LNCAP (cell line): ENCODE measurements around the gene CPEB4.

Source experiments
- CTCF ChIP-seq: fragments of 450-650 bp; IDR thresholded peaks from 2 replicates; pipeline ENCODE4 v1.5.1; 2017; ENCODE audit warnings: mild to moderate bottlenecking

The CPEB4 gene

GRCh38 chr5:173848986-173849596 lies 39.1 kb upstream of the CPEB4 start:
- TF ChIP-seq CTCF, result no peak

- no peak for TF ChIP-seq CTCF
Observed at GRCh38 chr5:173849908-173850307, 38.2 kb upstream of the CPEB4 start.

- TF ChIP-seq CTCF, result no peak
Observed at GRCh38 chr5:173850659-173851058, 37.5 kb upstream of the CPEB4 start.

GRCh38 chr5:173851595-173852243 lies 36.4 kb upstream of the CPEB4 start:
- no peak for TF ChIP-seq CTCF

- no peak for TF ChIP-seq CTCF
Observed at GRCh38 chr5:173852790-173853359, 35.3 kb upstream of the CPEB4 start.

- TF ChIP-seq CTCF, result no peak
Observed at GRCh38 chr5:173853370-173854131, 34.6 kb upstream of the CPEB4 start.

- TF ChIP-seq CTCF, result no peak
Observed at GRCh38 chr5:173855162-173855994, 32.8 kb upstream of the CPEB4 start.
